B cell (primary cell): ENCODE data around the gene GLIS1. TPM values are rescaled to one million over a fixed set of nuclear protein-coding genes. Genes with fewer than 3 reads are reported as not detected.

Experiments
- ATAC-seq: fragments of 200-7000 bp; cut with Tn5 transposase; one replicate; pipeline ENCODE4 v1.10.0; 2021; ENCODE audit warnings: low read depth, mild to moderate bottlenecking, moderate number of reproducible peaks, moderate library complexity
- CTCF ChIA-PET: fragments of 350-600 bp; sonication (Branson Sonifier 250); formaldehyde crosslinking; loops from one replicate; lab custom pipeline; 2021; ENCODE audit warnings: antibody characterized with exemption, inconsistent platforms; lab: Charles Lee
- POLR2A ChIA-PET: fragments of 350-600 bp; sonication (Branson Sonifier 250); formaldehyde crosslinking; loops from one replicate; lab custom pipeline; 2021; ENCODE audit warnings: antibody characterized with exemption; lab: Charles Lee
- DNase-seq: peaks from one replicate; pipeline ENCODE4 v3.0.0; 2013
- H2AFZ ChIP-seq: 2 replicates; pipeline ENCODE4 v1.6.1; 2012; ENCODE audit warnings: mild to moderate bottlenecking, low read depth, low read length; ENCODE audit not compliant: insufficient read depth, poor library complexity, severe bottlenecking
- H3K27ac ChIP-seq, 2 donors: 1 replicate in 1 of 2; 2 replicates in 1 of 2; pipeline ENCODE4 v1.5.1; 2012 to 2013; ENCODE audit warnings: low read length in 2 of 2, mild to moderate bottlenecking in 2 of 2, moderate library complexity in 1 of 2
- H3K27me3 ChIP-seq, 4 experiments: fragments of 200-600 bp in 1 of 4; sonication (generic) in 1 of 4; replicated peaks in 1 of 4; 1 replicate in 2 of 4; 2 replicates in 2 of 4; pipeline versions ENCODE4 v1.6.1 to v1.7.0; 2013 to 2016; ENCODE audit warnings: low read length in 3 of 4, mild to moderate bottlenecking in 2 of 4, mixed read lengths in 1 of 4, moderate library complexity in 1 of 4; ENCODE audit not compliant: insufficient read depth in 4 of 4, control insufficient read depth in 3 of 4; ENCODE audit errors: control extremely low read depth in 1 of 4
- H3K36me3 ChIP-seq, 2 experiments: replicated peaks in 1 of 2; 1 replicate in 1 of 2; 2 replicates in 1 of 2; pipeline versions ENCODE4 v1.6.1 to v1.7.1; 2013; ENCODE audit warnings: low read length in 1 of 2; ENCODE audit not compliant: insufficient read depth in 2 of 2, control insufficient read depth in 1 of 2; ENCODE audit errors: control extremely low read depth in 1 of 2, extremely low read depth in 1 of 2
- H3K4me1 ChIP-seq, 2 donors: fragments of 200-600 bp in 1 of 2; sonication (generic) in 1 of 2; 1 replicate in 1 of 2; 2 replicates in 1 of 2; pipeline versions ENCODE4 v1.5.1 to v1.6.1; 2013 to 2017; ENCODE audit warnings: low read length in 2 of 2; ENCODE audit not compliant: control insufficient read depth in 2 of 2, insufficient read depth in 2 of 2
- H3K4me2 ChIP-seq: replicated peaks from 2 replicates; pipeline ENCODE3; 2012; ENCODE audit warnings: mild to moderate bottlenecking, low read depth, low read length; ENCODE audit not compliant: poor library complexity, severe bottlenecking
- H3K4me3 ChIP-seq, 5 experiments: fragments of 200-600 bp in 1 of 5; sonication (generic) in 1 of 5; 1 replicate in 3 of 5; 2 replicates in 2 of 5; pipeline versions ENCODE4 v1.5.1 to v1.7.0; 2011 to 2016; ENCODE audit warnings: low read length in 4 of 5, mild to moderate bottlenecking in 4 of 5, low read depth in 2 of 5, control low read depth in 1 of 5, moderate library complexity in 1 of 5; ENCODE audit not compliant: insufficient read depth in 1 of 5; ENCODE audit errors: control extremely low read depth in 1 of 5, extremely low read depth in 1 of 5
- H3K79me2 ChIP-seq: fragments of 200-600 bp; sonication (generic); one replicate; pipeline ENCODE4 v1.6.0; 2016; ENCODE audit warnings: low read length; ENCODE audit not compliant: control insufficient read depth, insufficient read depth
- H3K9ac ChIP-seq: fragments of 200-600 bp; sonication (generic); 2 replicates; pipeline ENCODE4 v1.6.1; 2017; ENCODE audit warnings: mild to moderate bottlenecking, low read length, moderate library complexity
- H3K9me3 ChIP-seq, 3 donors: one replicate each; pipeline versions ENCODE4 v1.6.1 to v1.7.1; 2013; ENCODE audit warnings: low read length in 2 of 3; ENCODE audit not compliant: control insufficient read depth in 2 of 3, insufficient read depth in 1 of 3; ENCODE audit errors: control extremely low read depth in 1 of 3
- H4K20me1 ChIP-seq: 2 replicates; pipeline ENCODE4 v1.6.0; 2012; ENCODE audit warnings: mild to moderate bottlenecking, low read length; ENCODE audit not compliant: insufficient read depth, control insufficient read depth, poor library complexity, severe bottlenecking
- H3K27ac Mint-ChIP-seq: one replicate; pipeline ENCODE4 v1.8.0; 2021; ENCODE audit warnings: mixed read lengths
- H3K27me3 Mint-ChIP-seq: one replicate; pipeline ENCODE4 v1.8.0; 2021; ENCODE audit warnings: mixed read lengths
- H3K4me1 Mint-ChIP-seq: one replicate; pipeline ENCODE4 v1.8.0; 2021; ENCODE audit warnings: mixed read lengths
- H3K4me3 Mint-ChIP-seq: one replicate; pipeline ENCODE4 v1.8.0; 2021; ENCODE audit warnings: mixed read lengths
- H3K9me3 Mint-ChIP-seq: one replicate; pipeline ENCODE4 v1.8.0; 2022; ENCODE audit warnings: mixed read lengths; ENCODE audit not compliant: insufficient read depth
- EZH2 ChIP-seq: IDR thresholded peaks from 2 replicates; pipeline ENCODE4 v1.6.1; 2012; ENCODE audit warnings: borderline replicate concordance, low read depth, mild to moderate bottlenecking, moderate library complexity, low read length; ENCODE audit not compliant: insufficient read depth, poor library complexity, severe bottlenecking
- WGBS: methylation state at CpG from one replicate; pipeline ENCODE4 v1.1.5; 2013; ENCODE audit warnings: missing lambda C conversion rate; ENCODE audit not compliant: insufficient coverage; 5-methylcytosine and 5-hydroxymethylcytosine counted together
- intact Hi-C: fragments of 100-400 bp; cut with micrococcal nuclease; formaldehyde crosslinking; loops from one replicate; pipeline ENCODE4 v1.10.0; 2022
- polyA plus RNA-seq: library from polyadenylated mRNA; depleted of rRNA; stranded (reverse); fragments of >200 nt; gene quantifications from 2 replicates; pipeline ENCODE4 v1.2.3, GENCODE V29; 2012
- total RNA-seq, 2 donors: library from RNA; stranded (reverse); fragments of 120-200 nt in 1 of 2; gene quantifications; 1 replicate in 1 of 2; 2 replicates in 1 of 2; pipeline versions ENCODE4 v1.2.3 to v1.2.4, GENCODE V29; 2013 to 2022
- TF ChIP-seq, protein P1 (sequence below): fragments of 200-600 bp; IDR thresholded peaks from one replicate; pipeline ENCODE4 v1.8.0; 2022; ENCODE audit warnings: antibody characterized with exemption, mild to moderate bottlenecking

Gene GLIS1
- total and polyA plus RNA-seq, 2 donors (not counting 1 experiment from before 2014, with no cell fraction given) = not detected

DNA sequence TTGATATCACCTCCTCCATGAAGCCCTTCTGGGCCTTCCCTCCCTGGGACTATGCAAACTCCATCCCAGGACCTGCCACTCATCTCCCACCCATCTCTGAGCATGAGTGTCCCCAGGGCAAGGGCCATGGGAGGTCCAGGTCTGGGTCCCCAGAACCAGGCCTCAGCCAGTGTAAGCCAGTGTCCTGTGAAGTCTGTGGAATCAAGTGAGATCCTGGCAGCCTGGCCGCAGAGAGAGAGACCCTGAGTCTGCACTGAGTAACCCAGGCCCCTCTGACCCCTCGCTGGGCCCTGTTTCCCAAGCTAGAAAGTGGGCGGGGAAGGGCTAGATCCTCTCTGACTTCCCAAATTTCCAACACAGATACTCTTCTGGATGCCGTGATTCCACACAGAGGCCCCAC lies 147.0 kb downstream of the GLIS1 start:
- TF ChIP-seq EZH2 = no peak
- TF ChIP-seq, protein P1, sequence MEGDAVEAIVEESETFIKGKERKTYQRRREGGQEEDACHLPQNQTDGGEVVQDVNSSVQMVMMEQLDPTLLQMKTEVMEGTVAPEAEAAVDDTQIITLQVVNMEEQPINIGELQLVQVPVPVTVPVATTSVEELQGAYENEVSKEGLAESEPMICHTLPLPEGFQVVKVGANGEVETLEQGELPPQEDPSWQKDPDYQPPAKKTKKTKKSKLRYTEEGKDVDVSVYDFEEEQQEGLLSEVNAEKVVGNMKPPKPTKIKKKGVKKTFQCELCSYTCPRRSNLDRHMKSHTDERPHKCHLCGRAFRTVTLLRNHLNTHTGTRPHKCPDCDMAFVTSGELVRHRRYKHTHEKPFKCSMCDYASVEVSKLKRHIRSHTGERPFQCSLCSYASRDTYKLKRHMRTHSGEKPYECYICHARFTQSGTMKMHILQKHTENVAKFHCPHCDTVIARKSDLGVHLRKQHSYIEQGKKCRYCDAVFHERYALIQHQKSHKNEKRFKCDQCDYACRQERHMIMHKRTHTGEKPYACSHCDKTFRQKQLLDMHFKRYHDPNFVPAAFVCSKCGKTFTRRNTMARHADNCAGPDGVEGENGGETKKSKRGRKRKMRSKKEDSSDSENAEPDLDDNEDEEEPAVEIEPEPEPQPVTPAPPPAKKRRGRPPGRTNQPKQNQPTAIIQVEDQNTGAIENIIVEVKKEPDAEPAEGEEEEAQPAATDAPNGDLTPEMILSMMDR = no peak
- Histone ChIP-seq H3K27ac (no peak overlapping the region), H3K36me3 (no peaks in the 10 kb centered on the region), H4K20me1 (no peaks in the 10 kb centered on the region), H3K9ac (no peak overlapping the region), H2AFZ (no peak overlapping the region), H3K4me3 (no peak overlapping the region), H3K4me1 (no peaks in the 10 kb centered on the region), H3K79me2 (no peaks in the 10 kb centered on the region), H3K27me3 (no peaks in the 10 kb centered on the region), H3K4me2 (no peak overlapping the region), H3K9me3 (no peaks in the 10 kb centered on the region)
- CTCF ChIA-PET = no interaction called here
- DNase-seq (no peak), ATAC-seq (no peak)
- no peaks in the 10 kb centered on the region for H3K9me3 Mint-ChIP-seq
- H3K4me3 Mint-ChIP-seq = no peak overlapping the region
- POLR2A ChIA-PET = no interaction called here
- H3K27me3 Mint-ChIP-seq = no peaks in the 10 kb centered on the region
- no peak overlapping the region for H3K27ac Mint-ChIP-seq
- no peaks in the 10 kb centered on the region for H3K4me1 Mint-ChIP-seq
- WGBS = 82% methylated on average over 4 of the region's 4 CpGs
- intact Hi-C loops = no loop called here

DNA sequence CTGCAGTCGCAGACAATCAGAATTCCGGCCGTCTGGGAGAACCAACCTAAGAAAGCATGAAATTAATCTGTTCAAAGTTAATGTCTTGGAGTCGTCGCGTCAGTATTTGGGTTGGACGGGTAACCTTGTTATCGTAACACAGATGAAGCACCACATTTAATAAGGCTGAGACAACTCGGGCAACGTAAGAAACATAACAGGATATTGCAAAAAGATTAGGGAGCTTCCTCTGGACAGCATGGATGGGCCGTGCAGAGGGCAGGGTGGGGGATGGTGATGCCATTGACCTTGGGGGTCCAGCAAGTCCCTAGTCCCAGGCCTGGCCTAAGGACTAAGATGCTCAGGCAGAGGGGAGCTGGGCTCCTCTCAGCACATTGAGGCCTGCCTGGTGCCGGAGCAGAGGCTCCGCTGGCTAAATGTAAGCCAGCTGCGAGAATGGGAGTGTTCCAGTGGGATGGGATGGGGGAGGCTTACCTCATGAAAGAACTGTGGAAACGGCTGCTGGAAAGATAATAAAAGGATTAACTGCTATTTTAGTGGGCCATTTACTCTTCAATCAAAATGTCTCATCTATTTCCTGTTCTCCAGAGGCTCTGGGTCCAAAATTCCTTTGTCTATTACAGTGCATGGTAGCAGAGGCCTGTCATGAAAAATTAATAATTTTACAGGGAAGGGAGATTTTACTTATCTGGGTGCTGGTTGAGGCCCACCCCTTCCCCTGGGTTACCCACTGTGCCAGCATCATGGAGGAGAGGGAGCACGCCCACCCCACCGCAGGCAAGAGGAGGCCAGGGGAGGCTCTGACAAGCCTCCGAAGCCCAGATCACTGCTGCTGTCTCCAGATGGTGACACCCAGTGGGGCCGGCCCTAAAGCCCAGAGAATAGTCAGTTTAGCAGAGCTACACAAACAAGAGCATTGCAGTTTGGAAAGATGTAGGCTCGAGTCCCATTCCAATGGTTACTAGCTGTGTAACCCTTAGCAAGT lies 148.1 kb downstream of the GLIS1 start:
- ChIA-PET POLR2A (no interaction called here), CTCF (no interaction called here)
- peaks cover 4% of the 10 kb centered on the region for H3K27me3 Mint-ChIP-seq

More for the DNA sequence above, 148.1 kb downstream of the GLIS1 start:
- Histone ChIP-seq H3K27me3 (no peaks in the 10 kb centered on the region), H3K79me2 (no peaks in the 10 kb centered on the region), H3K36me3 (no peaks in the 10 kb centered on the region), H2AFZ (no peak overlapping the region), H3K4me1 (no peaks in the 10 kb centered on the region), H4K20me1 (no peaks in the 10 kb centered on the region), H3K9ac (no peak overlapping the region), H3K4me2 (no peak overlapping the region), H3K9me3 (no peaks in the 10 kb centered on the region), H3K27ac (no peak overlapping the region), H3K4me3 (no peak overlapping the region)
- Mint-ChIP-seq H3K9me3 (no peaks in the 10 kb centered on the region), H3K4me3 (no peak overlapping the region), H3K27ac (no peak overlapping the region), H3K4me1 (no peaks in the 10 kb centered on the region)
- WGBS = 98% methylated on average over 12 of the region's 20 CpGs
- intact Hi-C loops = no loop called here
- ATAC-seq (no peak), DNase-seq (no peak)
- TF ChIP-seq, protein P1 = no peak
- TF ChIP-seq EZH2 = no peak
